SK-N-SH (cell line): Measurements from ENCODE around the gene DCTN4. TPM values are rescaled to one million over a fixed set of nuclear protein-coding genes. Genes with fewer than 3 reads are reported as not detected.

ENCODE experiments used
- CTCF ChIA-PET: fragments of 300-600, 350-600 bp; formaldehyde crosslinking; extraction: SDS; loops from one replicate; lab custom pipeline; 2021; lab: Yijun Ruan, JAX
- POLR2A ChIA-PET: fragments of 350-600 bp; sonication (Branson Sonifier 250); formaldehyde crosslinking; extraction: SDS; loops from one replicate; lab custom pipeline; 2020; ENCODE audit warnings: antibody characterized with exemption, inconsistent platforms; lab: Yijun Ruan, JAX
- DNase-seq: peaks from one replicate; pipeline ENCODE4 v3.0.0; 2012
- H2AFZ ChIP-seq: fragments of 200-600 bp; sonication (generic); 2 replicates; pipeline ENCODE4 v1.8.1; 2016; ENCODE audit warnings: antibody characterized with exemption, mild to moderate bottlenecking, low read depth
- H3F3A ChIP-seq: fragments of 200-600 bp; sonication (generic); replicated peaks from 2 replicates; pipeline ENCODE3; 2016; ENCODE audit warnings: antibody characterized with exemption, mild to moderate bottlenecking; ENCODE audit not compliant: insufficient read depth
- H3K27ac ChIP-seq, 2 experiments: fragments of 200-500 bp in 1 of 2; fragments of 200-600 bp in 1 of 2; sonication (Bioruptor generic) in 1 of 2; sonication (generic), shearing (Covaris generic) in 1 of 2; 2 replicates each; pipeline versions ENCODE4 v1.5.1 to v1.6.1; 2014 to 2016; ENCODE audit warnings: low read depth in 2 of 2, inconsistent platforms in 1 of 2, low read length in 1 of 2, mild to moderate bottlenecking in 1 of 2, mixed read lengths in 1 of 2
- H3K27me3 ChIP-seq: fragments of 200-600 bp; sonication (generic), shearing (Covaris generic); 2 replicates; pipeline ENCODE4 v1.6.1; 2016; ENCODE audit warnings: mixed run types; ENCODE audit not compliant: insufficient read depth
- H3K36me3 ChIP-seq, 2 experiments: fragments of 200-500 bp in 1 of 2; fragments of 200-600 bp in 1 of 2; sonication (Bioruptor generic) in 1 of 2; sonication (generic) in 1 of 2; replicated peaks in 1 of 2; 2 replicates each; pipeline versions ENCODE3 to v1.5.1; 2014 to 2016; ENCODE audit warnings: low read length in 1 of 2, mild to moderate bottlenecking in 1 of 2; ENCODE audit not compliant: insufficient read depth in 2 of 2, control insufficient read depth in 1 of 2
- H3K4me1 ChIP-seq, 2 experiments: fragments of 200-500 bp in 1 of 2; fragments of 200-600 bp in 1 of 2; sonication (Bioruptor generic) in 1 of 2; sonication (generic), shearing (Covaris generic) in 1 of 2; 2 replicates each; pipeline versions ENCODE4 v1.5.1 to v1.6.1; 2014 to 2016; ENCODE audit warnings: low read depth in 1 of 2, low read length in 1 of 2, mixed run types in 1 of 2; ENCODE audit not compliant: insufficient read depth in 2 of 2, control insufficient read depth in 1 of 2
- H3K4me2 ChIP-seq: fragments of 200-600 bp; sonication (generic), shearing (Covaris generic); 2 replicates; pipeline ENCODE4 v1.6.1; 2017; ENCODE audit warnings: mixed run types
- H3K4me3 ChIP-seq, 2 experiments: fragments of 200-500 bp in 1 of 2; fragments of 200-600 bp in 1 of 2; sonication (Bioruptor generic) in 1 of 2; sonication (generic), shearing (Covaris generic) in 1 of 2; 2 replicates each; pipeline versions ENCODE4 v1.5.1 to v1.8.1; 2014 to 2016; ENCODE audit warnings: low read depth in 2 of 2, inconsistent platforms in 1 of 2, low read length in 1 of 2, mild to moderate bottlenecking in 1 of 2, mixed read lengths in 1 of 2, moderate library complexity in 1 of 2
- H3K79me2 ChIP-seq: fragments of 200-600 bp; sonication (generic); 2 replicates; pipeline ENCODE4 v1.8.1; 2017; ENCODE audit warnings: mild to moderate bottlenecking; ENCODE audit not compliant: insufficient read depth
- H3K9ac ChIP-seq: fragments of 200-600 bp; sonication (generic); 2 replicates; pipeline ENCODE4 v1.6.1; 2017; ENCODE audit warnings: mixed run types
- H3K9me2 ChIP-seq: fragments of 200-600 bp; sonication (generic); 2 replicates; pipeline ENCODE4 v1.6.1; 2017; ENCODE audit warnings: mixed run types
- H3K9me3 ChIP-seq: fragments of 200-600 bp; sonication (generic); 2 replicates; pipeline ENCODE4 v1.6.1; 2017; ENCODE audit warnings: mixed run types, mild to moderate bottlenecking, moderate library complexity
- H4K20me1 ChIP-seq: fragments of 200-600 bp; sonication (generic); 2 replicates; pipeline ENCODE4 v1.6.1; 2017; ENCODE audit warnings: mild to moderate bottlenecking, mixed run types; ENCODE audit not compliant: insufficient read depth
- EP300 ChIP-seq, 2 experiments: IDR thresholded peaks; 2 replicates each; pipeline versions ENCODE4 v1.4.0 to v1.6.1; 2012; ENCODE audit warnings: borderline replicate concordance in 1 of 2, low read depth in 1 of 2, low read length in 1 of 2
- FOXJ3 ChIP-seq: sonication (generic); formaldehyde crosslinking; IDR thresholded peaks from 2 replicates; pipeline ENCODE4 v1.5.1; 2020; ENCODE audit warnings: mild to moderate bottlenecking, missing genetic modification reagents
- MEF2A ChIP-seq: IDR thresholded peaks from 2 replicates; pipeline ENCODE4 v1.4.0; 2012; ENCODE audit warnings: low read depth, borderline replicate concordance
- NRF1 ChIP-seq: IDR thresholded peaks from 2 replicates; pipeline ENCODE4 v1.6.1; 2012; ENCODE audit warnings: low read depth, mild to moderate bottlenecking, low read length
- POLR2AphosphoS5 ChIP-seq: IDR thresholded peaks from 2 replicates; pipeline ENCODE4 v1.6.1; 2012; ENCODE audit warnings: low read depth, low read length
- RCOR1 ChIP-seq: fragments of 150-350 bp; IDR thresholded peaks from 2 replicates; pipeline ENCODE4 v1.6.1; 2017; ENCODE audit warnings: antibody characterized with exemption, low read length
- RFX5 ChIP-seq: IDR thresholded peaks from 2 replicates; pipeline ENCODE4 v1.6.1; 2012; ENCODE audit warnings: mild to moderate bottlenecking, improper control_type of control experiment, low read length
- YY1 ChIP-seq: IDR thresholded peaks from 2 replicates; pipeline ENCODE4 v1.4.0; 2012; ENCODE audit warnings: low read depth, mild to moderate bottlenecking
- WGBS: methylation state at CpG from one replicate; pipeline ENCODE4 v1.1.6; 2017; ENCODE audit warnings: low lambda C conversion rate; 5-methylcytosine and 5-hydroxymethylcytosine counted together
- polyA plus RNA-seq, 3 experiments: library from polyadenylated mRNA; depleted of rRNA; stranded (reverse); fragments of >200 nt; gene quantifications; 2 replicates each; pipeline ENCODE4 v1.2.3, GENCODE V29; 2012
- TF ChIP-seq, protein P1 (sequence below): fragments of 150-350 bp; IDR thresholded peaks from 2 replicates; pipeline ENCODE4 v1.6.1; 2016; ENCODE audit warnings: mild to moderate bottlenecking, low read depth, low read length
- TF ChIP-seq, protein P2 (sequence below): IDR thresholded peaks from 2 replicates; pipeline ENCODE4 v1.6.1; 2012; ENCODE audit warnings: mild to moderate bottlenecking, low read depth, low read length, moderate library complexity
- TF ChIP-seq, protein P3 (sequence below): IDR thresholded peaks from 2 replicates; pipeline ENCODE4 v1.4.0; 2012; ENCODE audit warnings: low read depth, borderline replicate concordance

DCTN4 gene
- polyA plus RNA-seq, 1 of the 3 experiments (the other 2 are of a cell fraction) = 22.8 TPM

DNA sequence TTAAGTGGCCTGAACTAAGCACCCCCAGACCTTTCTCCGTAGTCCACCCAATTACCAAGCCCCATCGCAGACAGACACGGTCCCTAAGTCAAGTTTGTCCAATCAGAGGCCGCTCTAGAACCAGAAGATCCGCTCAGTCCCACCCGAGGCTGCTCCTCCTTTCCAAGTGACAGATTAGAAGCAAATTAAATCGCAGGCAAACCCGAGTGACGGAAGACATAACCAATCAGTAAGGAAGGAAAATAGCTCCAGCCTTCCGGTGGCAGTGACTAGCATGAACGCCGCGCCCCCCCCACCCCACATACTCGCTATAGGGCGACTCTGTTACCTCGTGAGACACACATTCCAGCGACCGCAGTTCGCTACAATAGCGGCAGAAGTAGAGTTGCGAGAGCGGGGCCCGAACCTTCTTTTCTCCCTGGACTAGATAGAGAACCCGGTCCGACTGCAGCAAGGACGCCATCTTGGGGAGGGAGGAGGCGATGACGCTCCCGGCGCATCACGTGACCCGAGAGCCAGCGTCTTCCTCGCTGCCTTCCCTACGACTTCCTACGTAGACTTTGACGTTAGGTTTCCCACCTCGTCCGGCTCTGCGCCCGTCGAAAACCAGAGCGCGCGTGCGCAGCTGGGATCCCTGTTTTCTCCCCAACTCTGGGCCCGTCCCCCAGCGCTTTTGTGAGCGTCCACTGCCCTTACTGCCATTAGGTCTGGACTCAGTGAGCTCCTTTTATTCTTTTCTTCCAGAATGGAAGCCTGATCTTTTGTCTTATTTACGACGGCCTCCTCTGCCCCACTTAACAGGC is at the start of gene DCTN4 (continued):
- TF ChIP-seq, protein P1, sequence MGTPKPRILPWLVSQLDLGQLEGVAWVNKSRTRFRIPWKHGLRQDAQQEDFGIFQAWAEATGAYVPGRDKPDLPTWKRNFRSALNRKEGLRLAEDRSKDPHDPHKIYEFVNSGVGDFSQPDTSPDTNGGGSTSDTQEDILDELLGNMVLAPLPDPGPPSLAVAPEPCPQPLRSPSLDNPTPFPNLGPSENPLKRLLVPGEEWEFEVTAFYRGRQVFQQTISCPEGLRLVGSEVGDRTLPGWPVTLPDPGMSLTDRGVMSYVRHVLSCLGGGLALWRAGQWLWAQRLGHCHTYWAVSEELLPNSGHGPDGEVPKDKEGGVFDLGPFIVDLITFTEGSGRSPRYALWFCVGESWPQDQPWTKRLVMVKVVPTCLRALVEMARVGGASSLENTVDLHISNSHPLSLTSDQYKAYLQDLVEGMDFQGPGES = peak; percentile 84
- TF ChIP-seq MEF2A (no peak), POLR2AphosphoS5 (peak; percentile 85), FOXJ3 (CRISPR knock-in tag) (no peak), EP300 (IDR thresholded peaks at IDR 0.05; ENCODE audit: borderline replicate concordance in 1 of 2, low read depth in 1 of 2, low read length in 1 of 2) (no peak), RCOR1 (no peak)
- TF ChIP-seq, protein P2, sequence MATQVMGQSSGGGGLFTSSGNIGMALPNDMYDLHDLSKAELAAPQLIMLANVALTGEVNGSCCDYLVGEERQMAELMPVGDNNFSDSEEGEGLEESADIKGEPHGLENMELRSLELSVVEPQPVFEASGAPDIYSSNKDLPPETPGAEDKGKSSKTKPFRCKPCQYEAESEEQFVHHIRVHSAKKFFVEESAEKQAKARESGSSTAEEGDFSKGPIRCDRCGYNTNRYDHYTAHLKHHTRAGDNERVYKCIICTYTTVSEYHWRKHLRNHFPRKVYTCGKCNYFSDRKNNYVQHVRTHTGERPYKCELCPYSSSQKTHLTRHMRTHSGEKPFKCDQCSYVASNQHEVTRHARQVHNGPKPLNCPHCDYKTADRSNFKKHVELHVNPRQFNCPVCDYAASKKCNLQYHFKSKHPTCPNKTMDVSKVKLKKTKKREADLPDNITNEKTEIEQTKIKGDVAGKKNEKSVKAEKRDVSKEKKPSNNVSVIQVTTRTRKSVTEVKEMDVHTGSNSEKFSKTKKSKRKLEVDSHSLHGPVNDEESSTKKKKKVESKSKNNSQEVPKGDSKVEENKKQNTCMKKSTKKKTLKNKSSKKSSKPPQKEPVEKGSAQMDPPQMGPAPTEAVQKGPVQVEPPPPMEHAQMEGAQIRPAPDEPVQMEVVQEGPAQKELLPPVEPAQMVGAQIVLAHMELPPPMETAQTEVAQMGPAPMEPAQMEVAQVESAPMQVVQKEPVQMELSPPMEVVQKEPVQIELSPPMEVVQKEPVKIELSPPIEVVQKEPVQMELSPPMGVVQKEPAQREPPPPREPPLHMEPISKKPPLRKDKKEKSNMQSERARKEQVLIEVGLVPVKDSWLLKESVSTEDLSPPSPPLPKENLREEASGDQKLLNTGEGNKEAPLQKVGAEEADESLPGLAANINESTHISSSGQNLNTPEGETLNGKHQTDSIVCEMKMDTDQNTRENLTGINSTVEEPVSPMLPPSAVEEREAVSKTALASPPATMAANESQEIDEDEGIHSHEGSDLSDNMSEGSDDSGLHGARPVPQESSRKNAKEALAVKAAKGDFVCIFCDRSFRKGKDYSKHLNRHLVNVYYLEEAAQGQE = no peak
- TF ChIP-seq, all 33 proteins: peak for 14

DNA sequence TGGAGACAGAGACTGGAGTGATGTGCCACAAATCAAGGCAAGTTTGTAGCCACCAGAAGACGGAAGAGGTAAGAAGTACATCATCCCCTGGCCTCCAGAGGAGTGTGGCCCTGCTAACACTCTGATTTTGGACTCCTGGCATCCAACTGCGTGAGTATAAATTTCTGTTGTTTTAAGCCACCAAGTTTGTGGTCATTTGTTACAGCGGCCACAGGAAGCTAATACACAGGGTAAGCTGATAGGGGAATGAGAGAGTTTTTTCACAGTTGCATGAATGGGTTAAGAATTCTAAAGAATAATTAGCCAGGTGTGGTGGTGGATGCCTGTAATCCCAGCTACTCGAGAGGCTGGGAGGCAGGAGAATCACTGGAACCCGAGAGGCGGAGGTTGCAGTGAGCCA is 45.6 kb upstream of the DCTN4 start:
- Histone ChIP-seq H4K20me1 (no peaks in the 10 kb centered on the region), H3K27me3 (no peaks in the 10 kb centered on the region), H3K9ac (no peak overlapping the region), H3K36me3 (peaks cover 0 to 11% of the 10 kb centered on the region in 2 experiments), H3K27ac (no peak overlapping the region), H3K4me2 (no peak overlapping the region), H3K9me3 (no peaks in the 10 kb centered on the region), H3K79me2 (no peaks in the 10 kb centered on the region), H3K4me1 (no peaks in the 10 kb centered on the region; a peak in 1 of 4 replicates), H2AFZ (no peak overlapping the region), H3F3A (peaks cover 9% of the 10 kb centered on the region), H3K4me3 (no peak overlapping the region), H3K9me2 (no peaks in the 10 kb centered on the region)
- no peak for DNase-seq
- POLR2A ChIA-PET = no interaction called here
- no peak for TF ChIP-seq NRF1
- no peak for TF ChIP-seq RFX5
- TF ChIP-seq, protein P3, sequence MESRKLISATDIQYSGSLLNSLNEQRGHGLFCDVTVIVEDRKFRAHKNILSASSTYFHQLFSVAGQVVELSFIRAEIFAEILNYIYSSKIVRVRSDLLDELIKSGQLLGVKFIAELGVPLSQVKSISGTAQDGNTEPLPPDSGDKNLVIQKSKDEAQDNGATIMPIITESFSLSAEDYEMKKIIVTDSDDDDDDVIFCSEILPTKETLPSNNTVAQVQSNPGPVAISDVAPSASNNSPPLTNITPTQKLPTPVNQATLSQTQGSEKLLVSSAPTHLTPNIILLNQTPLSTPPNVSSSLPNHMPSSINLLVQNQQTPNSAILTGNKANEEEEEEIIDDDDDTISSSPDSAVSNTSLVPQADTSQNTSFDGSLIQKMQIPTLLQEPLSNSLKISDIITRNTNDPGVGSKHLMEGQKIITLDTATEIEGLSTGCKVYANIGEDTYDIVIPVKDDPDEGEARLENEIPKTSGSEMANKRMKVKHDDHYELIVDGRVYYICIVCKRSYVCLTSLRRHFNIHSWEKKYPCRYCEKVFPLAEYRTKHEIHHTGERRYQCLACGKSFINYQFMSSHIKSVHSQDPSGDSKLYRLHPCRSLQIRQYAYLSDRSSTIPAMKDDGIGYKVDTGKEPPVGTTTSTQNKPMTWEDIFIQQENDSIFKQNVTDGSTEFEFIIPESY = no peak
- TF ChIP-seq YY1 = no peak
- CTCF ChIA-PET = interaction anchor here (0.7 to 4.7 kb wide), 3 partner anchors 17 to 247 kb away, joined by 3 to 20 read pairs (median 3); partner anchors contain the start of gene IRGM
- WGBS = 51% methylated on average over 6 of the region's 6 CpGs
